DMS79 treated with DMSO at 0.1 percent for 48 hours (cell line): ENCODE results near the gene SLC7A5.

Experiments
- DNase-seq: peaks from one replicate; lab custom pipeline; 2025; lab: John Stamatoyannopoulos, UW

Gene SLC7A5

DNA sequence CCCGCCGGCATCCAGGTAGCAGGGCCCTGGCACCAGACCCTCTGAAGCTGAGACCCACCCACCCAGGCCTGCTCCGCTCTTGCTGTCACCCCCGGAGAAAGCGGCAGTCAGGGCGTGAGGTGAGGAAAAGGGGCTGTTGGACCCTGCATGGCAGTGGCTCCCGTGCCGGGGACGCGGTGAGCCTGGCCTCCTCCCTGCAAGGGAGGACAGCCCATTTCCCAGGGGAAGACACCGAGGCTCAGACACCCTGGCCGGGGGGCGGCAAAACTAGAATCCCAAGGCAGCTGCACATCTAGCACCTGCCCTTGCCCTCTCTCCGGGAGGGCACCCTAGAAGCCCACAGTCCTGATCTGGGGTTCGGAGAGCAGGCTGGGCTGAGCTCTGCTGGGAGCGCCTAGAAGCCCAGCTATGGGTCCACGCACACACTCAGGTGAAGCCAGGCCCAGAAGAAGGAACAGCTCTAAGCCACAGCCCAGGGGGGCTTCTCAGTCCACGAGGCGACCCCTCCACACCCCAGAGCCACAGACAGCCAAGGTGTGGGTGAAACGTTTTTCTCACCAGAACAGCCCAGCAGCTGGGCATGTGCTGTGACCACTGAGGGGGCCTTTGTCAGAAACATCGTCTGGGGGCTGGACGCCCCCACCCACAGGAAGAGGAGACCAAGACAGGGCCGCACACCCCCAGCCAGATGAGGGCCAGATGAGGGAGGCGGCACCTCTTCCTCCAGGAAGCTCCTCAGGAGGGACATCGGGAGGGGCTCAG lies 22.4 kb downstream of the SLC7A5 start:
- no peak for DNase-seq

DNA sequence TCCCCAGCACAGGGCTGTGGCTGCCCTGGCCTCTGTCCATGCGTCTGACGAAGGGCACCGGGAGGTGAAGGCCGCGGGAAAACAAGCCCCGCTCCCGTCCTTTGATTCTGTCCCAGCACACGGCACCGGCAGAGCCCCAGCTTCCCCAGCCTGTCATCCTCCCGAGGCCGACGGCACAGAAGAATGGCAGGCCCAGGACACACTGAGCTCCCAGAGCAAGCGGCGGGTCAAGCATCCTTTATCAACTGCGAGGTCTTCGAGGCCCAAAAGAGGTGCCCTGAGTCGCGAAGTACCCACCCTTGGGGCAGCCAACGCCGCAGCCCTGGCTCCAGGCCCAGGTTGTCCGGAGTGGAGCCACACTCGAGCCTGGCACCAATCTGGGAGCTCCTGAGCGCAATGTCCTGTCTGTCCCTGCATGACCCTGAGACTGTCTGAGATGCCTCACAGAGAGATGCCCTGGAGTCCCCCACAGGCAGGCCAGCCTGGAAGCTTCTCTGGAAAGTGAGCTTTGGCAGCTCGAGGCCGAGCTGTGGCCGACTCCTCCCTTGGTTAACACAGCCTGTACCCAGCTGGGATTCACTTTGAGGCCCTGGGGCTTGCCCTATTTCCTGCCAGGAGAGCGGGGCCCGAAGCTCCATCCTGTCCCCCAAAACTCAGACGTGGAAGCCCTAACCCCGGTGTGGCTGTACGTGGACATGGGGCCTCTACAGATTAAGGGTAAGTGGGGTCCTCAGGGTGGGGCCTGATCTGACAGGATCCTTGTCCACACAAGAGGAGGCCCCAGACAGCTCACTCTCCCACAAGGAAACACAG lies 23.3 kb downstream of the SLC7A5 start:
- DNase-seq: no peak

DNA sequence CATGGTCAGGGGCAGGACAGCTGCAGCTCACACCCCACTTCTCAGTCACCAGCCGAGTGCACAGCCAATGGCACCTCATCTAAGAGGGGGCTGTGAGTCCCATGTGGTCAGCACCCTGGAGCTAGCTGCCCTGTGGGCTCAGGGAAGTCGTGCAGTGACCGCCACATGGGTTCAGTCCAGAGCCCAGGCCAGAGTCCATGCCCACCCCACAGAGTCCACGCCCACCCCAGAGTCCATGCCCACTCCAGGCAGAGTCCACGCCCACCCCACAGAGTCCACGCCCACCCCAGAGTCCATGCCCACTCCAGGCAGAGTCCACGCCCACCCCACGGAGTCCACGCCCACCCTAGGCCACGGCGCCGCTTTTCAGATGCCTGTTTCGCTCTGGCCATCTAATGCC lies 24.1 kb downstream of the SLC7A5 start:
- no peak for DNase-seq

DNA sequence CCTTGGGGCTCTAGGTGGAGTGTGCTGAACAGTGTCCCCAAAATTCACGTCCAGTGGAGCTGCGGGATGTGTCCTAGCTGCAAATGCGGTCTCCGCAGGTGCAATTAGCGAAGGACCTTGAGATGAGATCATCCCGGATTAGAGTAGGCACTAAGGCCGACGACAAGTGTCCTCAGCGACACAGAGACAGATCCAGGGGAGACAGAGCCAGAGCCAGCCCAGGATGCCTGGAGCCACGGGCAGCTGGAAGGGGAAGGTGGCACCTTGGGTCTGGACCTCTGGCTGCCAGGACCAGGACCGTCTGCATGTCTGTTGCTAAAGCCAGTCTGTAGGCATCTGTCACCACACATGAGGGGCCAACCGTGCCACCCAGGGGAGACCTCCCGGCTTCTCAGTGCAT lies 24.5 kb downstream of the SLC7A5 start:
- no peak for DNase-seq

DNA sequence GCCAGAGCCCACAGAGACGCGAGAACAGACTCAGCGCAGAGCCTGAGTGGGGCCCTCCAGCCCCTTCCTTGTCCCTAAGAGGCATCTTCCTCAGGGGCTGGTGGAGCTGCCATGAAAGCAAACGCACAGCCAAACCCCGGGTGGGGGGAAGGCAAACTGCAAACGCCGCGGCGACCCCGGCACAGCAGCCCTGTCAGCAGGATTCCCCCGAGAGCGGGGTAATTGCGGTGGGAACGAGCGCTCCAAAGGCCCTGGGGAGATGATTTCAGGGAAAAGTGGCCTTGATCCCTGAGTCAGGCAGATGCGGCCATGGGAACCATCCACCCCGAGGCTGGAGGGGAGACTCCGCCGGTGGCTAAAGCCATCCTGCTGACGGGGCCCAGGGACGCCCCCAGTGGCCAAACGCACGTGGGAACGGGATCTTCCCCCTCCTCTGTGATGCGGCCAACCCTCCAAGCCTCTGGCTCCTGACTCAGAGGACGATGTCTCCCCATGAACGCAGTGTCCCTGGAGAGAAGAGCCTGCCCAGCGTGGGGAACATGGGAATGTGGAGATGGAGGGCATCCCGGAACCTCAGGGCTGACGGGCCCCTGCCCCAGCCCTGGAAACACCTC lies 25.1 kb downstream of the SLC7A5 start:
- no peak for DNase-seq

DNA sequence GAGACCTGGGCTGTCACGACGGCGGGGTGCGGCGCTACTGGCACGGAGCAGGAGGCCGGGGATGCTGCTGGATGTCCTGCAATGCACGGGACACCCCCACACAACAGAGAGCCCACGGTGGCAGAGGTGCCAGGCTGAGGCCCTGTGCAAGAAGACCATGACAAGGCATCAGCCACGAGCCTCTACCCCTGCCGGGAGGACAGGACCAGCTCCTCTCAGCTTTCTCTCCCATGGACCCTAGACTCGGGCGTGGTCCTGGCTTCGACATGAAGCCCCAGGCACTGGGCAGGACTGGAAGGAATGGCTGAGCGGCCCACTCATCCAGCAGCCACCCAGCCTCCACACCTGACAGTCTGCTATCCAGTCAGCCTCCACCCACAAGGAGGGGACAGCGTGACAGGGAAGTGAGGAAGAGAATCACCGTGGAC lies 25.6 kb downstream of the SLC7A5 start:
- no peak for DNase-seq

DNA sequence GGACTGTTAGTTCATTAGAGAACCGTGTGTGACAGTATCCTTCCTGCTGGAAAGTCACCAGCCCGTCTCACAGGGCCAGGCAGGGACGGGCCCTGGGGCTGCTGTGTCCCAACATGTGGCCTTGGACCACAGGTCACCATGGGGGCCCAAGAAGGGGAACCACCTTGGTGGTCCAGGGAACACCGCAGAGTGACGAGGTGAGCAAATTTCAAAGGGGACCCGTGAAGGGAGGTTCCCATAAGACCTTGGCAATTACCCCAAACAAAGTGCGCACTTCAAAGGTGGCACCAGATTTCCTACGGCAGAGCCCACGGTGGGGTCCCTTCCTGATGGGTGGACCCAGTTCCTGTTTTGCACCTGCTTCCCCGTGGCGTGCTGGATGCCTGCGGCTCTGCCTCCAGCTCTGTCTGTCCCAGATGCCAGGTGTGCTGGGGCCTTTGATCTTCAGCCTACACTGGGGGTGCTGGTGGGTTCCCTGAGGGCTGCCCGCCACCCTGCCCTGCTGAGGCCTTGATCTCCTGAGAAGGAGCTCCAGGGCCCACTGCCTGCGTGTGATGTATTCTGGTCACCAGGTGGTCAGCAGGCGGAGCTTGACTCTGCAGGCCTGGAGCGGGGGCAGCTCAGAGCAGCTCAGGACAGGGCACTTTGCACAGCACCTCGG lies 27.0 kb downstream of the SLC7A5 start:
- no peak for DNase-seq

DNA sequence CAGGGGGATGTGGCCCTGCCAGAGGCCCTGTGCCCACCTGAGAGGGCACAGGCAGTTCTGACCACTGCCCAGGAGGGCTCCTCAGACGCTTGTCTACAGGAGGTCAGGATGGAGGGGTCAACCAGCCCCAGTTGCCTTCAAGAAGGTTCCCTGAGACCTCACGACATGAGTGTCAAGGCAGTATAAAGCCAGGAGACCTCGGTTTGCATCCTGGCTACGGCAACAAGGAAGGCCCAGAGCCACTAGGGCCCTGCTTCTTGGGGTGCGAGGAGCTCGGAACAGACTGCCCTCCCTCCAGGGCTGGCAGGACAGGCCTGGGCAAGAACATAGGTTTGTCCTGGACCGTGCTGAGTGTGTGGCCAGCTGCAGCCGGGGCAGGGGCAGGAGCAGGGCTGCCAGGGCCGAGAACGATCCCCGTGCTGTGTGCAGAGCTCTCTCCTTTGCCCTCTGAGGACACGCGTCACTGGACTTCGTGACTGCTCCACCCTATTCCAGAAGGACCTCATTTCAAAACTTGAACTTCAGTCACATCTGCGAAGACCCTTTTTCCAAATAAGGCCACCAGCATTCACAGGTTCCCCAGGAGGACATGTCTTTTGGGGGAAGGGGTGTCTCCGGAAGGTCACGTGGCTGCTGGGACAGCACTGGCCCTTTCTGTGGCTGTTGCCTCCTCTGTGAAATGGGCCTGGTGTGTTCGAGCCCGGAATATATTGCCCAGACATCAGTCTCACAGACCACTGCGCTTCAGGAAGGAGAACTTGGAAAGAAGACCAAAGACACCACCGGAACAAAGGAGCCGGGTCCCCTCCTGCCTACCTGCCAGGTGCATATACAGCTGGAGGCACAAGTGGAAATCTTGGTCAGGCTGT lies 27.7 kb downstream of the SLC7A5 start:
- no peak for DNase-seq

DNA sequence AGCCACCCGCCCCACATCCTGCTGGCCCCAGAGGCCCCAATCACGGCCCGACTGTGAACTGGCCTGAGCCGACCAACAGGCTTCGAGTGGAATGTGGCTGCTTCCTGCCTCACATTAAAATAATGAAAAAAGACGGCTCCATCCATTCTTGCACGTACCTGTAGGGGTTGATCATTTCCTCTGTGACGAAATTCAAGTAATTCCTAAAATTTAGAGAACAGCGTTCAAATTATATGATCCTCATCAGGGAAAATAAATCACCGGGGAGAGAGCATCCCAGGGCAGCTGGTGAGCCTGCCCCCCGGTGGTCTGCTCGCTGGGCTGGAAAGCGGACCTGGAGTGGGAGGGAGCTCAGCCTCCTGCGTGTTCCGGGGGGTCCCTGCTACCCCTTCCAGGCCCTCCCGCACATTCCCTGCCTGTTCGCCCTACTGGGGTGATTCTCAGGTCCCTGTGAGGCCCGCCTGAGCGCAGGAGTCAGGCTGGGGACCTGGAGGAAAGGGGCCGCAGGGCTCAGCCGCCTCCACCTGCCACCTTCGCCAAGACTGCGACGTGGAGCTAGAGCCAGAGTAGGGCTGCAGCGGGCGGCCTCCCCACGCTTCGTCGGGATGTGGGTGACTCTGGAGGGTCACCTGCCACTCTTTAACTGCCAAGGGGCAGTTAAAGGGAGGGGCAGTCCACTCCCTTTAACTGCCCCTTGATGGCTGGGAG lies 28.9 kb downstream of the SLC7A5 start:
- no peak for DNase-seq

DNA sequence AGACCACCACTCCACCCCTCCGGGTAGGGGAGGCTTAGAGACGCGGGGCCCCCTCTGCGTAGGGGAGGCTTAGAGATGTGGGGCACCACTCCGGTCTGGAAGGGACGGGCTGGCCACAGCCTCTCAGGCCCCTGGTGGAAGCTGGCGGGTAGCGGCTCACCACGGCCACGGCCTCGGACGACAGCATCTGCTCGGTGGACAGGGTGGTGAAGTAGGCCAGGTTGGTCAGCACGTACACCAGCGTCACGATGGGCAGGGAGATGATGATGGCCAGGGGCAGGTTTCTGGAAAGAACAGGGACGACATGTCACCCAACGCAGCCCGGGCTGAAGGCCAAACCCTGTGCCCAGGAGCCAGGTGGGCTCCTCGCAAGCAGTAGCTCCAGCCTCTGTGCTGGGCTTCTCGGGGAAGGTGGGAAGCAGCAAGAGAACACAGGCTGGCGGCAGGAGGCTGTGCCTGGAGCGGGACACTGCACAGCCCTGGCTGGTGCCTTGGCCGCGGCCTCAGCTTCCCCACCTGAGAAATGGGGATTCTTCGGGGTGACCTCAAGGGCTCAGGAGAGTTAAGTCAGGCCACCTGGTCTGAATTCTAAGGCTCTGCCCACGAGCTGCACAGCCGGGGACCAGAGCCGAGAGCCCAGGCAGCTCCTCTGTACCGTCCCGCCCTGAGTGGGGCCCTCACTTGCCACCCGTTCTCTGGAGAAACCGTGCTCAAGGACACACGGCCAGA lies 29.6 kb downstream of the SLC7A5 start:
- DNase-seq: no peak

DNA sequence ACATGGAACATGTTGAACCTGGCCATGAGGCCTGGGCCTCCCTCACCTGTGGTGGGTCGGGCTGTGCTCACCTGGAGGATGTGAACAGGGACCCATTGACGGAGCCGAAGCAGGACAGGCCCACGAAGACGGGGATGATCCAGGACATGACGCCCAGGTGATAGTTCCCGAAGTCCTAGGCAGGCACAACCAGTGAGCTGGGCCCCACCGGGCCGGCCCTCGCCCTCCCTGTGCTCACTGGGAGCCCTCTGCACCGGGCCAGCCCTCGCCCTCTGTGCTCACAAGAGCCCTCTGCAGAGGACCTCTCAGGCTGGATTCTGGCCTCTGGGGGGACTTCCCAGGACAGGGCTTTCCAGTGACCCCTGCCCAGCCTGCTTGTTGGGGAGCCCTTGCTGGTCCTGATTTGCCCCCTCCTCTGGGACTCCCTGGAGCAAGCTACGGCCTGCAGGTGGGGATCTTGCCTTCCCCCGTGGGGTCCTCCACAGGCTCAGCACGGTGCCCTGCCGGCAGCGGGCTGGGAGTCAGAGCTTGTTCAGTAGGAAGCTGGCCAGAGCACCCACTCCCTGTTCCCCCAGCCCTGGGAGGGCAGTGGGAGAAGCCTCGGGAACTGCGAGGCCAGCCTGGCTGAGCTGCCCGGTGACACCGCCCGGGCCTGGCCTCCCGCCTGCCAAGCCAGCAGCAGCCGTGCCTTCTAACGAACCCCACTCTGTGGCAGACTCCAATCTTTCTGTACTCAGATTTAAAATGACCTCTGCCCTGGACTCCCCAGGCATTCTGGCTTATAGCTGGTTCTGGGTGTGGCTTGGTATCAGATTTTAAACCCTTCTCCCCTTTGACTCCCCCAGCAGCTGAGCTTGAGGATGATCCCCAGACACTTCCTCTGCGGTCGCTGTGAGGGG lies 30.4 kb downstream of the SLC7A5 start:
- DNase-seq: no peak

DNA sequence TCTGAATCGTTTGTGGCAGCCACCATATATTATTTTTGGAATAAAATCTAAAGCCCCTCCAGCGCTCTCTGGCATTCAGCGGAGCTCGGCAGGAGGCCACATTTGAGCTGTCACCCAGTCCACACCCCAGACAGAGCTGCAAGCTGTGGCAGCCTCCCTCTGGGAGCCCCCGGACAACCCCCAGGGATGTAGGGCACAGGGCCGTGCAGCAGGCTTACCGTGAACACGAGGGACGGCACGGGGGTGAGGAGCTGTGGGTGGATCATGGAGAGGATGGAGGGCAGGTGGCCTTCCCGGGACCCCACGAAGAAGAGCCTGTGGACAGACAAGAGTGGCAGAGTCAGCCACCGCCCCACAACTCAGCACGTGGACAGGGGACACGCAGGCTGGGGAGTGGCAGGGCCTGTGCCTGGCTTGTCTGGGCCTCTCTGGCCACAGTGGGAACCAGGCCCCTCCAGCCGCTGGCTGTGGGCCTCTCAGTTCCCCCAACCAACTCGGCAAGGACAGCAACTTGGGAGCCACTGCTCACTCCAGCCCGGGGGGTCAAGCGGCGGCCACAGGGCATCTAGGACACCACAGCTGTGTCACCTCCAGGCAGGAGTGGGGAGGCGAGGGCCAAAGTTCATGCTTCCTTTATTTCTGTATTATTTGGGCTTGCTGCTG lies 31.5 kb downstream of the SLC7A5 start:
- no peak for DNase-seq

DNA sequence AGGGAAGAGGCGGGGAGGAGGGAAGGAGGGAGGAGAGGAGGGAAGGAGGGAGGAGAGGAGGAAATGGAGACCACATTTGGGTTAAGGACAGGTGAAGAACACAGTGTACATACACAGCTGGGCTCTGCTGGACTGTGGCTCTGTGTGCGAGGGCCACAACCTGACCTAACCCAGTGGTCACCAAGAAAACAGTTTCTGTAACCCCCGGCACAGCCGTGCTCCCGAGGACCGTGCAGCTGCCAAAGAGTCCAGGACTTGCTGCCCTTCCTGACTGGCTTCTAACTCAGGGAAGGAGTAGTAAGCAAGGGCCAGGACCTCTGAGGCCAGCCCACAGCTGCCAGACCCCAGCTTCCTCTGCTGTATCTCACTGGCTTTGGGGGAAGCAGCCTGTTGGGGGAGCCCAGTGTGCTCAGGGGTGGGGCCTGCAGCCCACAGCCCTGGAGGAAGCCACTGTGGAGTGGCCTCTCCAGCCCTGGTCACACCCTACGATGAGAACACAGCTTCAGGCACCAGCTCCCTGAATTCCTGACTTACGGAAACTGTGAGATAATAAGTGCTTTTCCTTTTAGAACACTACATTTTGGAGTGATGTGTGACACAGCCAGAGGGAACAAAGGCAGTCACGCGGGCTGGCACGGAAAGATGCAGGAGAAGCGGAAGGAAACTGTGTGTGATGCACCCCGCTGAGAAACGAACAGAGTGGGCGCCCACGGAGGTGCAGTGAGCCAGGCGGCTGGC lies 32.3 kb downstream of the SLC7A5 start:
- no peak for DNase-seq

DNA sequence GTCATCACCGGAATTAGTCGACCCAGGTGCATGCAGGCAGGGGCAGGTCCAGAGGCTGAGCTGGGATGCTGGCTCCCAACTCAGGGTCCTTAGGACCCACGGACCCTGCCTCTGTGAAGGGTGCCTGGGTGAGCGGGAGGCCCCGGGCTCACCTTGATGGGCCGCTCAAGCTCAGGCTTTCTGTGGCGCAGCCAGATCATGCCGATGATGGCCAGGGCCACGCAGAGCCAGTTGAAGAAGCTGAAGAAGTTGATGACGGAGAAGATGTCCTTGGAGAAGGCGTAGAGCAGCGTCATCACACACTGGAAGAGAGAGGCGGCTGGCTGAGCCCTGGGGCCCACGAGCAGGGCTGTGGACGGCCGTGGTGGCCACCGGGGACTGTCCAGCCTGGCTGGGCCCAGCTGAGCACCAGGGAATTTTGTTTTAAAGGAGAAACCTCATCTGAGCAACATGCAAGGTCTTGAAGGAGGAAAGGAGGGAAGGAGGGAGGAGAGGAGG lies 32.9 kb downstream of the SLC7A5 start:
- no peak for DNase-seq

DNA sequence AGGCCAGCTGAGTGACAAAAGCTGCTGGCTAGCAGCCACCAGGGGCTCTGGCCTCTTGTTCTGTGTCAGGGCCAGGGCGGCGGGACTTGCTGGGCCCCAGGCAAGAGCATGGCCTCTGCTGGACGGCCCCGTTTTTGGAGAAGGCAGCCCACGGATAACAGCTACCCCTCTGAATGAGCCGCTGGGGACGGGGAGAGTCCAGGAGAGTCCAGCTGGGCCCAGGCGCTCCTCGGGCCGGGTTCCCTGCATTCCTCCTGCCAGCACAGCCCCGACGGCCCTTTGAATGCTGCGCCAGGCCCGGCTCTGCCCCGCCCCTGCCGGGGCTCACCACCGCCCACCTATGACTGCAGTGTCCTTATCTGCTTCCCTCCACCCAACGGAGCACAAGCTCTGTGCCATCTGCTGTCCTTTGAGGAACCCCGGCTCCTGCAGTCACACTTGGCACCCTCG lies 33.4 kb downstream of the SLC7A5 start:
- no peak for DNase-seq

DNA sequence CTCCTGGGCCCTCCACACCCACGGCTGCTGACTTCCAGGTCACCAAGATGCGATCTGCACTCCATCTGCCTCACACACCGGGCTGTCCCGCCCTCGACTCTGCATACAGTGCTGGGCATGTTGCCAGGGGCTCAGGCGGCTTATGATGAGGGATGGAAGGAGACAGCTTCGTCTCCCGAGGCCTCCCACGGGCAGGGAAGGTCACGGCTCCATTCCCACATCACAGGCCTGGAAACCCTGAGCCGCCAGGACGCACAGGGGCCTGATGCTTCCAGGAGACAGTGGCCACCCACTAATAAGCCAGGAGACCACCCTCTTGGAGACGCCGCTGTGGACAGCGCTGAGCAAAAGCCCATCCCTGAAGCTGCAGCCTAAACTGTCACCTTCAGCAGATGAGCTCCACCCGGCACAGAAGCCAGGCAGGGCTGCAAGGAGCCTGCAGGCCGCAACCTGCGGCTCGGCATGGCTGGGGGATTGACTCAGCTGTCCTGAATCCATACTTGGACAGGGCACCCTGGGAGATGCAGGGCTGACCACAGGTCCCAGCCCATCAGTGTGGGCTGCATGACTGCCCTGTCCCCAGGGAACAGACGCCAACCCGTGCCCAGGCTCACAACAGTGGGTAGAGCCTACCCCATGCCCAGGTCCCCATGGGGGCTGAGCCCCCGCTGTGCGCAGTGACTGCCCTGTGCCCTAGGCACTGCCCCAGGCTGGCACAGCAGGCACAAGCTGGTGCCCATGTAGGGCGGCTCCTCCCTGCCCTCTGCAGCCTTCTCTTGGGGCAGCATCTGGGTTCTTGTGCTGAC lies 34.4 kb downstream of the SLC7A5 start:
- peak; percentile 19 for DNase-seq
